Sigmoid colon (tissue), 7 donors: ENCODE data around the gene TBCB. TPM values are rescaled to one million over a fixed set of nuclear protein-coding genes. Genes with fewer than 3 reads are reported as not detected.

Experiments
- DNase-seq: peaks from one replicate; pipeline ENCODE4 v3.0.0-alpha.2; 2019
- H3K27ac ChIP-seq, 4 donors: fragments of 200-600 bp; sonication (generic); one replicate each; pipeline ENCODE4 v1.5.1; 2016 to 2019; ENCODE audit warnings: mild to moderate bottlenecking in 1 of 4
- H3K27me3 ChIP-seq, 3 donors: fragments of 200-600 bp; sonication (generic); one replicate each; pipeline ENCODE4 v1.5.1; 2019; ENCODE audit warnings: mild to moderate bottlenecking in 1 of 3
- H3K36me3 ChIP-seq, 4 donors: fragments of 200-600 bp; sonication (generic); one replicate each; pipeline ENCODE4 v1.5.1; 2016 to 2019
- H3K4me1 ChIP-seq, 4 donors: fragments of 200-600 bp; sonication (generic); one replicate each; pipeline ENCODE4 v1.5.1; 2017 to 2019
- H3K4me3 ChIP-seq, 4 donors: fragments of 200-600 bp; sonication (generic); one replicate each; pipeline ENCODE4 v1.5.1; 2017 to 2019; ENCODE audit warnings: mild to moderate bottlenecking in 2 of 4, moderate library complexity in 1 of 4
- H3K9me3 ChIP-seq, 4 donors: fragments of 200-600 bp in 3 of 4; sonication (generic) in 3 of 4; one replicate each; pipeline versions ENCODE4 v1.5.1 to v1.6.1; 2013 to 2019
- EP300 ChIP-seq, 4 donors: sonication (generic); formaldehyde crosslinking; IDR thresholded peaks; one replicate each; pipeline ENCODE4 v1.6.1; 2017; ENCODE audit warnings: antibody characterized with exemption in 4 of 4
- POLR2A ChIP-seq, 2 donors: fragments of 450-650 bp; IDR thresholded peaks; one replicate each; pipeline ENCODE4 v1.6.1; 2016; ENCODE audit warnings: antibody characterized with exemption in 2 of 2, mild to moderate bottlenecking in 2 of 2, moderate library complexity in 2 of 2
- POLR2AphosphoS5 ChIP-seq, 4 donors: sonication (generic); formaldehyde crosslinking; IDR thresholded peaks; one replicate each; pipeline ENCODE4 v1.6.1; 2017; ENCODE audit warnings: antibody characterized with exemption in 4 of 4
- WGBS, 2 donors: extraction: QIAGEN DNeasy Blood & Tissue Kit; methylation state at CpG; one replicate each; pipeline ENCODE4 v1.1.7; 2013; 5-methylcytosine and 5-hydroxymethylcytosine counted together
- intact Hi-C: fragments of 100-400 bp; cut with DNase I; formaldehyde crosslinking; loops from one replicate; pipeline ENCODE4 v1.15.1; 2023
- polyA plus RNA-seq, 3 donors: library from polyadenylated mRNA; stranded (reverse); fragments of 200-250 nt; gene quantifications; one replicate each; pipeline ENCODE4 v1.2.3, GENCODE V29; 2013
- total RNA-seq, 4 donors: library from RNA; depleted of rRNA; stranded (reverse); fragments of >200 nt; gene quantifications; one replicate each; pipeline ENCODE4 v1.1.0, GENCODE V29; 2016
- TF ChIP-seq, protein P1 (sequence below), 4 experiments: fragments of 450-650 bp in 3 of 4; fragments of 200-600 bp in 1 of 4; IDR thresholded peaks; one replicate each; pipeline ENCODE4 v1.5.1; 2016 to 2019; ENCODE audit warnings: antibody characterized with exemption in 4 of 4, mild to moderate bottlenecking in 3 of 4, moderate library complexity in 2 of 4
- donor health status: healthy with polysubstance abuse.
- donor health status: Bipolar disorder and iron deficiency.
- donor health status: healthy.

Gene TBCB
- total and polyA plus RNA-seq, 7 donors = 109 to 162 (median 133) TPM

DNA sequence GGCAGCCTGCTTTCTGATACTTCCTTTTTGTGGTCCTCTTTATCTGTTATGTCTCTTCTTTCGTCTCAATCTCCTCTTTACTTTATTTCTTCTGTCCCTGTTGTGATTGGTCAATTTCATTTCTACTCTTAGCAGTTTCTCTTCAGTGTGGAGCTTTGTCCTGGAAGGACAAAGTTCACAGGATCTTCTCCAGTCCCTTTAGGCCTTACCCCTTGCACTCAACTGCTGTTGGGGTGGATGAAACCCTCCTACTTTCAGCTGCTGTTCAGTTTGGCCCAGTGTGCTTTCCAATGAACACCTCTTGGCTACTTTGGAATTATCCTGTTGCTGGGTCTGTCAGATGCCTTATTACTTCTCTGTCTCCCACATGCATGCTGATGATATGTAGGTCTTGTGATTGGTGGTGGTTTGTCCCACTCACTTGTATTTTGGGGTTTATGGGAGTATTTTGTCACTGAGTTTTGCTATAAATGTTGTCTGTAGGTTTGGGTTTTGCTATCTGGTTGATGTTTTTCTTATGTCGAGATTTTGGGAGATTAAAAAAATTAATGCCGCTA is 35.8 kb upstream of the TBCB start:
- no peaks in the 10 kb centered on the region for H3K9me3 ChIP-seq
- H3K27me3 ChIP-seq = no peaks in the 10 kb centered on the region
- intact Hi-C loops = no loop called here
- H3K4me3 ChIP-seq = no peak overlapping the region
- H3K4me1 ChIP-seq = no peaks in the 10 kb centered on the region
- no peaks in the 10 kb centered on the region for H3K36me3 ChIP-seq
- DNase-seq = no peak
- H3K27ac ChIP-seq = no peak overlapping the region
- WGBS, 2 donors = 95 to 96% methylated on average over 3 of the region's 3 CpGs
- TF ChIP-seq, protein P1, sequence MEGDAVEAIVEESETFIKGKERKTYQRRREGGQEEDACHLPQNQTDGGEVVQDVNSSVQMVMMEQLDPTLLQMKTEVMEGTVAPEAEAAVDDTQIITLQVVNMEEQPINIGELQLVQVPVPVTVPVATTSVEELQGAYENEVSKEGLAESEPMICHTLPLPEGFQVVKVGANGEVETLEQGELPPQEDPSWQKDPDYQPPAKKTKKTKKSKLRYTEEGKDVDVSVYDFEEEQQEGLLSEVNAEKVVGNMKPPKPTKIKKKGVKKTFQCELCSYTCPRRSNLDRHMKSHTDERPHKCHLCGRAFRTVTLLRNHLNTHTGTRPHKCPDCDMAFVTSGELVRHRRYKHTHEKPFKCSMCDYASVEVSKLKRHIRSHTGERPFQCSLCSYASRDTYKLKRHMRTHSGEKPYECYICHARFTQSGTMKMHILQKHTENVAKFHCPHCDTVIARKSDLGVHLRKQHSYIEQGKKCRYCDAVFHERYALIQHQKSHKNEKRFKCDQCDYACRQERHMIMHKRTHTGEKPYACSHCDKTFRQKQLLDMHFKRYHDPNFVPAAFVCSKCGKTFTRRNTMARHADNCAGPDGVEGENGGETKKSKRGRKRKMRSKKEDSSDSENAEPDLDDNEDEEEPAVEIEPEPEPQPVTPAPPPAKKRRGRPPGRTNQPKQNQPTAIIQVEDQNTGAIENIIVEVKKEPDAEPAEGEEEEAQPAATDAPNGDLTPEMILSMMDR (IDR thresholded peaks at IDR 0.05) = no peak
- no peak for TF ChIP-seq POLR2AphosphoS5 (IDR thresholded peaks at IDR 0.05)

DNA sequence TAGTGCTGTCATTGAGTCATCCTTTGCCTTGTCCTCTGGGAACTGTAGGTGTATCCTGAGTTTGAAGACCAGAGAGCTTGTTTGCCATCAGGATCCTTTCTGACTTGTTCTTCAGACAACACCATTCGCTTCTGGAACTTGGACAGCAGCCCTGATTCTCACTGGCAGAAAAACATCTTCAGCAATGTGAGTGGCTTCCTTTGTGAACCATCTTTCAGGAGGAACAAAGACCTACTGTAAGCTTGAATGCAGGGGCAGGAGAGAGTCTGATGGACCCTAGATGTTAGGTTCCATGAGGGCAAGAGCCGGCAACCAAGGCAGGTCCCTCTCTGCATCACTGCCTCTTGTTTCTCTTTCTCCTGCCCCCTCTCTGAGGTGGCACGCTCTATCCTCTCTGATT is 33.9 kb upstream of the TBCB start:
- TF ChIP-seq POLR2AphosphoS5 (IDR thresholded peaks at IDR 0.05) = no peak
- no peak for TF ChIP-seq EP300 (IDR thresholded peaks at IDR 0.05)
- no peak for TF ChIP-seq POLR2A (IDR thresholded peaks at IDR 0.05)
- TF ChIP-seq, protein P1 (IDR thresholded peaks at IDR 0.05) = no peak
- Histone ChIP-seq H3K4me1 (no peaks in the 10 kb centered on the region), H3K9me3 (no peaks in the 10 kb centered on the region), H3K4me3 (no peak overlapping the region), H3K27me3 (no peaks in the 10 kb centered on the region), H3K36me3 (no peaks in the 10 kb centered on the region), H3K27ac (no peak overlapping the region)
- intact Hi-C loops = no loop called here
- no peak for DNase-seq
- 87 to 91% methylated on average over 3 of the region's 3 CpGs for WGBS, 2 donors

- Histone ChIP-seq H3K27ac (no peak overlapping the region), H3K9me3 (no peaks in the 10 kb centered on the region), H3K36me3 (no peaks in the 10 kb centered on the region), H3K4me1 (no peaks in the 10 kb centered on the region), H3K4me3 (no peak overlapping the region), H3K27me3 (no peaks in the 10 kb centered on the region)
- 92 to 95% methylated on average over 7 of the region's 7 CpGs for WGBS, 2 donors
- no peak for TF ChIP-seq POLR2AphosphoS5 (IDR thresholded peaks at IDR 0.05)
- TF ChIP-seq, protein P1 (IDR thresholded peaks at IDR 0.05) = no peak
- no peak for TF ChIP-seq EP300 (IDR thresholded peaks at IDR 0.05)
- no peak for TF ChIP-seq POLR2A (IDR thresholded peaks at IDR 0.05)
- intact Hi-C loops = no loop called here
- DNase-seq = no peak
Observed at GRCh38 chr19:36081894-36082293, 33.4 kb upstream of the TBCB start.

GRCh38 chr19:36082916-36083315 is 32.4 kb upstream of the TBCB start:
- DNase-seq = no peak
- H3K9me3 ChIP-seq = no peaks in the 10 kb centered on the region
- no peak overlapping the region for H3K27ac ChIP-seq
- H3K27me3 ChIP-seq = no peaks in the 10 kb centered on the region
- WGBS, 2 donors = 94 to 96% methylated on average over 13 of the region's 13 CpGs
- H3K4me3 ChIP-seq = no peak overlapping the region
- intact Hi-C loops = no loop called here
- H3K4me1 ChIP-seq = no peaks in the 10 kb centered on the region
- H3K36me3 ChIP-seq = no peaks in the 10 kb centered on the region
- TF ChIP-seq EP300 (IDR thresholded peaks at IDR 0.05) (no peak), POLR2A (IDR thresholded peaks at IDR 0.05) (no peak), POLR2AphosphoS5 (IDR thresholded peaks at IDR 0.05) (no peak)
- TF ChIP-seq, protein P1 (IDR thresholded peaks at IDR 0.05) = no peak
